ENCODE results near the gene ASPN. TPM values are rescaled to one million over a fixed set of nuclear protein-coding genes. Genes with fewer than 3 reads are reported as not detected.
A peak's percentile ranks its signal among the peaks of the same experiment; 100 is the strongest.
"Not testable (repeated sequence)": the region's sequence is repeated elsewhere in the genome, so short reads cannot be mapped to it uniquely, and the experiment has no call there.

Gene ASPN
- total RNA-seq, 1 donor from 2014 or later: 43.5 TPM

DNA sequence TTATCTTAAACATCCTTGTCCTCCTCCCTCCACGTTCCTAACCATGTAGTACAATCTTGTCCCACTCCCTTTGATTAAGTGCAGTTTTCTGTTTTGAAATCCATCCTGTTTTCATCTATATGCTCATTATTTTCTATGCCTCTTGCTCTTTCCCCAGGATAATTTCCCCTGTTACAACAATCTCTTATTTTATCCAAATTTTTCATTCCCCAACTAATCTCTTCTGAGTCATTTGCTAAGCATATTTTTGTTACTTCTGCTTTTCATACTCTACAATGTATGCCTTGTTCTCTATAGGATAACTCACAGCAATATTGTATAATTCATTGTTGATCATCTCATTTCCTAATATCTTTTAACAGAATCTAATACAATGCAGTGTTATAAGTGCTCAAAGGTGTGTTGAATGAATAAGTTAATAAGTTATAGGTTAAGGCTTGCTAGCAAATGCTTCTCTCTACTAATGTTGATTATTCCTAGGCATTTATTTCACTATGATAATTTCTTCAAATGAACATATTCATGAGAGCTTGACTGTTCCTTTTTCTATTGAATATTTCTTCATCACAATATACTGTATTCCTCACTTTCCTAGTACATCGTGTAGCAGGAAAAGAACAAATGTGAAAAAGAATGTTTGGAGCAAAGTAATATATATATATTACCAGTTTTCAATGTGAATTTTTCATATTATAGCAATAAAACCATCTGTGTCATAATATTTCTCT lies 59.5 kb downstream of the ASPN start:
- TF ChIP-seq, protein P1, sequence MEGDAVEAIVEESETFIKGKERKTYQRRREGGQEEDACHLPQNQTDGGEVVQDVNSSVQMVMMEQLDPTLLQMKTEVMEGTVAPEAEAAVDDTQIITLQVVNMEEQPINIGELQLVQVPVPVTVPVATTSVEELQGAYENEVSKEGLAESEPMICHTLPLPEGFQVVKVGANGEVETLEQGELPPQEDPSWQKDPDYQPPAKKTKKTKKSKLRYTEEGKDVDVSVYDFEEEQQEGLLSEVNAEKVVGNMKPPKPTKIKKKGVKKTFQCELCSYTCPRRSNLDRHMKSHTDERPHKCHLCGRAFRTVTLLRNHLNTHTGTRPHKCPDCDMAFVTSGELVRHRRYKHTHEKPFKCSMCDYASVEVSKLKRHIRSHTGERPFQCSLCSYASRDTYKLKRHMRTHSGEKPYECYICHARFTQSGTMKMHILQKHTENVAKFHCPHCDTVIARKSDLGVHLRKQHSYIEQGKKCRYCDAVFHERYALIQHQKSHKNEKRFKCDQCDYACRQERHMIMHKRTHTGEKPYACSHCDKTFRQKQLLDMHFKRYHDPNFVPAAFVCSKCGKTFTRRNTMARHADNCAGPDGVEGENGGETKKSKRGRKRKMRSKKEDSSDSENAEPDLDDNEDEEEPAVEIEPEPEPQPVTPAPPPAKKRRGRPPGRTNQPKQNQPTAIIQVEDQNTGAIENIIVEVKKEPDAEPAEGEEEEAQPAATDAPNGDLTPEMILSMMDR (IDR thresholded peaks at IDR 0.05): no peak
- DNase-seq (ENCODE audit: low spot score in 2 of 2): no peak
- H3K36me3 ChIP-seq: no peaks in the 10 kb centered on the region
- peak overlapping the region; percentile 34 to 63 for H3K4me3 ChIP-seq
- no peaks in the 10 kb centered on the region for H3K27me3 ChIP-seq
- peaks cover 4 to 18% of the 10 kb centered on the region in 2 donors for H3K4me1 ChIP-seq
- no peaks in the 10 kb centered on the region for H3K9me3 ChIP-seq
- no peak overlapping the region for H3K27ac ChIP-seq
- intact Hi-C loops (cut with DNase I): no loop called here

DNA sequence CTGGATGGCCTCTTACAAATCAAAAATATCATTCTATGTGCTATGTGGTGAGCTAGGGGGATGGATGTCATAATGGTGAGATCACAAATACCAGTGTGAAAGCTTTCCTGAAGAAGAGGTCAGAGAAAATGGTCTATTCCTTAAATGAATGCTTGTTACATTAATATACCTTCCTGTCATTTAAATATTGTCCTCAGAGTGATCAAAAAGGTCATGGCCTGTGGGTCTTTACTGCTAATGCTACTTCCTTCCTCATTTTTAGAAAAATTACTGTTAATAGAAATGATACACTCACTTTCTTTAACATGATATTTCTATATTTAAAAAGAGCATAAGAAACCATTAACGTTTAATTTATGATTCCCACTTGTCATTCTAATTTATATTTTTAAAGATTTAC lies 67.7 kb downstream of the ASPN start:
- H3K4me3 ChIP-seq: no peak overlapping the region
- no peaks in the 10 kb centered on the region for H3K4me1 ChIP-seq
- no peak overlapping the region for H3K27ac ChIP-seq
- DNase-seq (ENCODE audit: low spot score in 2 of 2): no peak
- peaks cover 0 to 4% of the 10 kb centered on the region in 2 donors for H3K36me3 ChIP-seq
- H3K27me3 ChIP-seq: no peaks in the 10 kb centered on the region
- H3K9me3 ChIP-seq: no peaks in the 10 kb centered on the region
- intact Hi-C loops (cut with DNase I): no loop called here
- TF ChIP-seq, protein P1 (IDR thresholded peaks at IDR 0.05): no peak

- H3K4me3 ChIP-seq; H3K36me3 ChIP-seq; DNase-seq (ENCODE audit: low spot score in 2 of 2); H3K4me1 ChIP-seq; H3K27ac ChIP-seq; intact Hi-C loops (cut with DNase I); H3K27me3 ChIP-seq; H3K9me3 ChIP-seq: not testable (repeated sequence)
These were observed 71.1 kb downstream of the ASPN start for GRCh38 chr9:92411157-92411556.

- intact Hi-C loops (cut with DNase I): loop anchor here (5.0 kb wide), 1 partner anchor 128 kb away; the partner anchor contains the start of gene ECM2
- no peaks in the 10 kb centered on the region for H3K9me3 ChIP-seq
- peaks cover 0 to 7% of the 10 kb centered on the region in 2 donors for H3K4me1 ChIP-seq
- H3K4me3 ChIP-seq: no peak overlapping the region
- H3K27me3 ChIP-seq: no peaks in the 10 kb centered on the region
- DNase-seq (ENCODE audit: low spot score in 2 of 2): no peak
- TF ChIP-seq, protein P1 (IDR thresholded peaks at IDR 0.05): no peak
- H3K27ac ChIP-seq: no peak overlapping the region
- no peaks in the 10 kb centered on the region for H3K36me3 ChIP-seq
These were observed 73.4 kb downstream of the ASPN start for GRCh38 chr9:92408747-92409478.

DNA sequence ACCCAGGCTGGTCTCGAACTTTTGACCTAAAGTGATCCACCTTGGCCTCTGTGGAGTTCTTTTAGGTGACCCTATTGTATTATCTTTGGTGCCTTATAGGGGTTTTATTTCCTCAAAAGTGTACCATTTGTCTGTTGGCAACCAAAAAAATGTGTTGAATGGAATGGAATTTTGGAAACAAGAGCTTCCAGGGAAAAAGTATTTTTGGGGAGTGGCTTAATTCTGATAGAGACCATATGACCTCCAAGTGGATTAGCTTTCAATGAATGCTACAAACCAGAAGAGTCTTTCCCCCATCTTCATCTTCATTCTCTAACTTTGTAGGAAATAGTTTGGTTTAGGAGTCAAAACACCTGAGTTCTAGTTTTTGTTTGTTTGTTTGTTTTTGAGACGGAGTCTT lies 74.5 kb downstream of the ASPN start:
- TF ChIP-seq, protein P1 (IDR thresholded peaks at IDR 0.05): no peak
- DNase-seq (ENCODE audit: low spot score in 2 of 2): no peak
- Histone ChIP-seq H3K27me3 (no peaks in the 10 kb centered on the region), H3K27ac (peak overlapping the region; percentile 82 to 84), H3K4me1 (peaks cover 0 to 7% of the 10 kb centered on the region in 2 donors), H3K4me3 (no peak overlapping the region), H3K9me3 (no peaks in the 10 kb centered on the region), H3K36me3 (no peaks in the 10 kb centered on the region)
- intact Hi-C loops (cut with DNase I): loop anchor here (5.0 kb wide), 1 partner anchor 129 kb away; the partner anchor contains the start of gene ECM2

GRCh38 chr9:92406477-92406876 lies 75.8 kb downstream of the ASPN start:
- H3K27ac ChIP-seq: peak overlapping the region; percentile 82 to 84
- no peaks in the 10 kb centered on the region for H3K27me3 ChIP-seq
- H3K4me1 ChIP-seq: peaks cover 0 to 7% of the 10 kb centered on the region in 2 donors
- no peaks in the 10 kb centered on the region for H3K9me3 ChIP-seq
- intact Hi-C loops (cut with DNase I): loop anchor here (5.0 kb wide), 1 partner anchor 131 kb away; the partner anchor contains the start of gene ECM2
- DNase-seq (ENCODE audit: low spot score in 2 of 2): peak; percentile 23 to 77
- TF ChIP-seq, protein P1 (IDR thresholded peaks at IDR 0.05): no peak
- no peaks in the 10 kb centered on the region for H3K36me3 ChIP-seq
- peak overlapping the region; percentile 18 to 64 for H3K4me3 ChIP-seq

All from ascending aorta (tissue), 2 donors.